COR-L47 (cell line): ENCODE measurements around the gene CD247.

Experiments used
- DNase-seq: peaks from one replicate; lab custom pipeline; 2025; lab: John Stamatoyannopoulos, UW

The CD247 gene

DNA sequence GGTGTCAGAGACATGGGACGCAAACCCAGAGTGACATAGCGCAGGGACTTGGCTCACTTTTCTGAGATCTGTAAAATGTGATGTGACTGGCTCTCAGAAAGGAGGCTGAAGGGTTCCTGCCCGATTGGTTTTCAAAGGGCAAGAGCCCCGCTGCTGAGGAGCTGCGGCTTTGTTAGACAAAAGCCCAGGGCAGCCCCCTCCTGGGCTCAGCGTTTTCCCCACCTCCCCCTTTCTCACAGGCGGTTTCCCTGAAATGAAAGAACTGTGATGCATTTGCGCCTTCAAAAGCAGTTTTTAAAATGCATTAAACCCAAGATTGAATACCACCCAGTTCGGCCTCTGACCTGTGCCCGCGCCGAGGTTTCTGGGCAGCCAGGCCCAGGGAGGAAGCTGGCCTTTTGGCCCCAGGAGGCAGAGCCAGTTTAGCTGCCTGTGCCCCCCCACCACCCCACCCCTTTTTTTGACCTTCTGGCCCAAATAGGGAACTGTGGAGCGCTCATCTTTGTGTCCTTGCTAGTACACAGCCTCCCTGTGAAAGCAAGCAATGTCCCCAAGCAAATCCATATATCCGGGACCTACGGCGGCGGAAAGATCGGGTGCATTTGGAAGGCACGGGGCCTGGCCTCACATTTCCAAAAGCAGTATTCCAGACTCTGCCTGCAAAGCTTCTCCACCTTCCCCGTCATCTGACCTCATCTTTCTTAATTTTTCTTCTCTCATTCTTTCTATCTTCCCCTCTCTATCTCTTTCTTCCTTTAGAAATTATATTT lies 28.6 kb downstream of the CD247 start:
- DNase-seq = no peak

DNA sequence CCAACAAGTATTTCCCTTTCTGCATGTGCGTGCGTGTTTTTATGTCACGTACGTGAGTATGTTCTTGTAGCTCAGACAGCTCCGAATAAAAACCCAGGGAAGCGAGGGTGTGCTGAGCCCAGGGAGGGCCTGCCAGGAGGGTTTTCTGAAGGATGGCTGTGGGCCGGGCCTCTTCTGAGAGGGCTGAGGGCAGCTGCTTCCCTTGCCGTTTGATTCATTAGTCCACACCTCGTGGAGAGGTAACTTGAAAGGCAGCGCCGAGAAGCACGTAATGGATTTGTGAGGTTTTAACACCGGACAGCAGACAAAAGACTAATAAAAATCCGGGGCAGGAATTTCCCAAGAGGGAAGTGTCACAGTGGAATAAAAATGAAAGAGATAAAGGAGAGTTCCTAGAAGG lies 29.5 kb downstream of the CD247 start:
- DNase-seq = no peak

DNA sequence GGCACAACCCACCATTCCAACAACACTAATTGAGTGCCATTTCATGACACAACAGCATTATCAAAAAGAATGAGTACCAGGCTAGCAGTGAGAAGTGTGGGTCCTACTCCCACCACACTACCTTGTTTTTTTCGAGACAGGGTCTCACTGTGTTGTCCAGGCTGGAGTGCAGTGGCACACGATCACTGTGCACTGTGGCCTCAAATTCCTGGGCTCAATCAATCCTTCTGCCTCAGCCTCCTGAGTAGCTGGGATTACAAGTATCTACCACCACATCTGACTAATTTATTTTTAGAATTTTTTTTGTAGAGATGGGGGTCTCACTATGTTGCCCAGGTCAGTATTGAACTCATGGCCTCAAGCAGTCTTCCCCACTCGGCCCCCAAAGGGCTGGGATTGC lies 30.7 kb downstream of the CD247 start:
- no peak for DNase-seq

DNA sequence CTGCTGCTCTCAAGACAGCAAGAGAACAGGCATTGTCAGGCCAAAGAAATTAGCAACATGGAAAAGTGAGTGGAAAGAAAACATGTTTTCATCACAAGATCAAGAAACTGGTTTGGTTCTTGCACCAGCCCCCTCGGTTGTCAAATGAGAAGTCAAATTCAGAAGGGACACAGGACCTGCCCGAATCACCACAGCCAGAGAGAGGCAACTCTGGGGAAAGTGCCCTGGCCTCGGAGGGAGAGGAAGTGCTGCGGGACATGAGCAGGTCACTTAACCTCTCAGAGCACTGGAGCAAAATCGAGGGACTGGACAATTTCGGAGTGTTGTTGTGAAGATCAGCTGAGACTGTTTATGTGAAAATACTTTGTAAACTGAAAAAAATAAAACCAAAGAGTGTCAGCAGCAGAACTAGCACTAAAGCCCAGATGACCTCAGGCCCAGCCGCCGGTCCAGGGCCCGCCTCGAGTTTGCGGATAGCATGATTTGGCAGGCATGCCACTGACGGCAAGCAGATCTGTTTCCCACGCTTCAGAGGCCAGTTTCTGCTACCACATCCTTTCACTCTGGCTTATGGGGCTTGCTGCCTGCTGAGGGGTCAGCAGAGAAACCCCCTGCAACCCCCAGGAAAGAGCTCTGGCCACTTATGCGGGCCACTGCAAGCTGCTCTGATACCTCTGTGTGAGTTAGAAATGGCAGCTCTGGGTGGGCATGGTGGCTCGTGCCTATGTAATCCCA lies 32.1 kb downstream of the CD247 start:
- DNase-seq = no peak

DNA sequence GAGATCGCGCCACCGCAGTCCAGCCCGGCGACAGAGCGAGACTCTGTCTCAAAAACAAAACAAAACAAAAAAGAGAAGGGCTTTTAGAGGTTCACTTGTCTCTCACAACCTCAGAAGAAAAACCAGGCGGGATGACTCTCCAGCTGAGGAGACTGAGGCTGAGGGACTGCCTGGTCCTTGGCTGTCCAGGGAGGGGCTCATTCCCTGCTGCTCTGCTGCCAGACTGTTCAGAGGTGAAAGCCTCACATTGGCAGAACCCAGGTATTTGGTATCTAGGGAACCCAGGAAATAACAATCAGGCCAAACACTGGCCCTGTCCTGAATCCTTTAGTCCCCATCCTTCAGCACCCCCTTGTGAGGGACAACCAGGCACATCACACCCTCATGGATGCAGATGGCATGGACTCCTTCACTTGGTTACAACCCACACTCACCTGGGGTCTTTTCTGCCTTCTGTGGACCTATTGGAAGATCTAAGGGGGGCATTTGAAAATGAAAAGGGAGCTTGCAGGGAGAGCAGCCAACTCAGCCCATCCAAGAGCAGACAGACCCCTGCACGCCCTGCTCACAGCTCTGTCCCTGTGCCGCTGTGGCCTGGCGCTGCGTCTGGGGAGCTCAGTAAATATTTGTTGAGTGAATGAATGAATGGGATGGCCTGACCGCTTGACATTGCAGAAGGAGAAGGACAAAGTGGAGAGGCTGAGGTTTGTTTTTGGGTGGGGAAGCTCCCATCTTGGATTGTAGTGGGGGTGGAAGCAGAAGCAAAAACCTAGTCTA lies 33.4 kb downstream of the CD247 start:
- no peak for DNase-seq

DNA sequence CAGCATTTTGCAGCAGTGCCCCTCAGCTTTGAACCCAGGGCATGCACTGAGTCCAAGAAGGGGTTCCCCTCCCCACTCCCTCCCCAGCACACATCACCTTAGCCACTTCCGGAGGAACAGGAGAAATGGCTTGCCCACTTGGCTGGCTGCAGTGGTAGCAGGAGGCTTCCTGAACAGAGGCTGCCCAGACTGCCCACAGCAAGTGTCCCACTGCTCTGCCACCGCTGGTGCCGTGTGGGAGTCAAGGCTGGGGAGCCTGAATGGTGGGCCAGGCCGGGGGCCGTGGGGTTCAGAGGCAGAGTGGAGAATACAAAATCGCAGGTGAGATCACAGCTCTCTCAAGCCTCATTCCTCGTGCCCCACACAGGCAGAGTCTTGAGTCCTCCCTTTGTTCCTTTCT lies 34.5 kb downstream of the CD247 start:
- no peak for DNase-seq

DNA sequence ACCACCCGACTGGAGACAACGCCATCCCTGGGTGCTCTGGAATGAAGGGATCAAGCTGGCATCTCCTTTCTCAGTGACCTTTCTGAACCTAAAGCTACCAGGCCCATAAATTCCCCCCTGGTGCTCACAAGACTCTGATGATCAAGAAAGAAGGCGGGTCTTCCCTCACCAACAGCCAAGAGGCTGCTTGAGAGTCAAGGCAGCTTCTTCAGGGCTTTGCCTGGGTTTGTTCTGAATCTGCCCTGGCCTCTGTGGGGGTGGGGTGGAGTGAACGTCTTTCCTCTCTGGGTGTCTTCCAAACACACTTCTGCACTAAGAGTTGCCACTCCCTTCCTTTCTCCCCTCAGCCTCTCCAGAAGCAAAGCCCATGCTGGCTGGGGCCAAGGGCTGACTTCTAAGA lies 36.1 kb downstream of the CD247 start:
- DNase-seq = no peak

DNA sequence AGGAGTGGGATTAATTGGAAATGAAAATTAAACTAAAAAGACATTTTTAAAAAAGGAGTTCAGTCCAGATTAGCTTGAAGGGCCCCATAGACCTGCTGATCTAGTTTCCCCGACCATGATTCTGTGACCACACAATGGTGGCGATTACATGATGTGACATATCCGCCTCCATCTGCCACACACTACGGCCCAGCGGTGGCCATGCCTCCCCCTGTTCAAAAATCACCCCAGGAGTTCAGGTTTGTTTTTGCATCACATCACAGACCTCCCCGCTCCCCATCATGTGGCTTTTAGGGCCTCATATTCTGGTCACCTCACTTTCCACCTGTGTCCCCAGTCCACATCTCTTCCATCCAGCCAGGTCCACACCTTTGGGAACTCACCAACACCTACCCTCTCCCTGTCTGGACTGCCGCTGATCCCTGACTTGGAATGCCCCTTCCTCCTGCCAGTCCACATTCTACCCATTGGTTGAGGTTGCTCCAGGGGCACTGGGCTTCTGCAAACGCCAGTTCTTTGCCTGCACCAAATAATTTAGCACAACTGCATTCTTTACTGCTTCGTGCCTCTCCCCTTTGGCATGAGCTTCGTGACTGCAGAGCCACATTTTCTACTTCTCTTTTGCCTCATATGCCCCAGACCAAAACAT lies 38.9 kb downstream of the CD247 start:
- no peak for DNase-seq

DNA sequence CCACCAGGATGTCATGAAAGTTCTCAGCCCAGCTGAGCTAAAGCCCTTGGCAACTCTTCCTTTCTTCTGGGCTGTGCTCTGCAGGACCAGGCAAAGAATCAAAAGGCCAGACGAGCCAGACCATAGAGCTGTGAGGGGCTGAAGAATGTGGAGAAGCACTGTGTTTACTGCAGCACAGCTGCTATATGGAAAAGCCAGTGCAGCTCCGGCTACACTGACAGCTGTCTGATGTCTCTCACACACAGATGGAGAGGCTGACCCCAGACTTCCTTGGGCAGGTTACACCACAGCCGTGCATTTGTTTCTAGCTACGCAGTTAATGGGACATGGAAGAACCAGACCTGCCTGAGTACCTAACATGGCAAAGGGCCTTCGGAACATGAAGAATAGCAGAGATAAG lies 40.3 kb downstream of the CD247 start:
- no peak for DNase-seq

DNA sequence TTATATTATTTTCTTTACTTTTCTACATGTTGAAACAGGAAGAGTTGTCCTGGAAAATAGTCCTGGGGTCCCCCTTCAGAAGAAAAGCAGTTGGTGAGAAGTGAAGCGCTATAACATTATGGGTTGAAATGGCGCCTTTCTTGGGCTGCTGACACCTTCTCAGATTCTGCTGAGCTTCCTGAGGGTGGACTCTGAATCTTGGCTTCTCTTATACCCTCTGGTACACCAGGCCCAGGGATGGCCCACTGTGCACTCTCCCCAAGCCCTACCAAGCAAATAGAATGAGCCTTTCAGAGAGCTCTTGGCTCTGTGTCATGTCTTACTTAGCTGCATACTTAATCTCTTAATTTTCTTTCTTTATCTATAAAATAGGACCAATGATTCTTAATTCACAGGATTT lies 42.3 kb downstream of the CD247 start:
- DNase-seq = no peak

DNA sequence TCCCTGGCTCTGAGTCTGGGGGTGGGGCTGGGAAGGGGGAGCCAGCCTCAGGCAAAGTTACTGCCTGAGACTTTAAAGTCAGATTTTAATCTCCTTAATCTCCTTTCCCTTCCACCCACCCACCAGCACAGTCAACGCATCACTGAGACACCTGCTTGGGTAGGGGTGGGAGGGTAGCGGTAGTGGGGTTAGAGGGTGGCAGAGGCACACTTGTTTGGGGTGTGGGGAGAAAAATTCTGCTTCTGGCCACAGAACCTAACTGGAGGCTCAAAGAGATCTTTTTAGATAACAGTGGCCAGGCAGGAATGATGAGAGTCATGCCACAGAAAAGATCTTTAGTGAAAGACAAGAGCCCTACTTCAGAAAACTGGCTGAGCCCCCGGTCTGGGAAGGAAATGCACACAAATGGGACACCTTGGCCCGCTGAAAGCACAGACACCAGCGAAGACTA lies 44.1 kb downstream of the CD247 start:
- DNase-seq = no peak

DNA sequence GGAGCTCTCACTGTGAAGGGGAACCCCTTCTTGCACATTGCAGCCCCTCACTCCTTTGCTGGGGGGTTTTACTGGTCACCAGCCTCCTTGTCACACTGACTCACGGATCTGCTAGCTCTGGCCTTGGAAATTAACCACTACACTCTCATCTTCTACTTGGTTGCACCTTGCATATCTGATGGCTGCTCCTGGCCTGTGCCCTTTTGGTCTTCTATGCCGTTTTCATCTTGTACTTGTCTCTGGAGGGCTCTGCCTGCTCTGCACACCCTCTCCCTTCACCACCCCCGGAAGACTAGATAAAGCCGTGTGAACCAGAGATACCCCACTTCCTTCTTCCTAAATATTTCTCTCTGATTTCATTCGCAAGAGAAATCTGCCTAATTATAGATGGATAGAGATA lies 44.6 kb downstream of the CD247 start:
- no peak for DNase-seq

DNA sequence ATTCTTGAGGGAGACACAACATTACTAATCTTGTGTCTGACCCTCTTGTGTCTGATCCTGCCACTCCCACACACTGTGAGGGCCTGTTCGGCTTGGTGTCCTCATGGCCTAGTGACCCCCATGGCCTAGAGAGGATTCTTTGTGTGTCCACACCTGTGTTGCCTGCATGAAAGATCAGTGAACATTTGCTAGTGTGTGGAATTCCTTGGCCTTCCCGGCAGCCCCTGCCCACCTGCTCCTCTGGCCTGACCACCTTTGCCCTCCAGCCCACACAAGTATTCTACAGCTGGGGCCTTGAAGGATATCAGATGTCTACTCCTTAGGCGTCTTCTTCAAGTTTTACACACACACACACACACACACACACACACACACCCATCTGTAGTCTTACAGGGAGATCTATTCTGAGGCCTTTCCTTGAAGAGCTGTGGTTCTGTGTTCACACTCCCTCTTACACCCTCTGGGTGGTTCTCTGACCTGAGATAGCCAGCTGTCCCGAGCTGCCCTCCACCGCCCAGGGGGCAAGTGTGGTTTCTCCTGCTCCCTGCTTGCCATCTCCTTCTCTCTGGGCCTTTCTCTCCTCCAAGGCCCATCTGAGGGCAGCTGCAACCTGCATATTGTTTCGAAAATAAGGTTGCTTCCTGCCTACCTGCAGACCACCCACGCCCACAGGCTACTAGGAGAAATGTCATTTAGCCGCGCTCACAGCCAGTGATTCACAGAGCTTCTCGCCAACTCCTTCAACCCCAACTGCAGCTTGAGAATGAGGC lies 45.4 kb downstream of the CD247 start:
- no peak for DNase-seq

DNA sequence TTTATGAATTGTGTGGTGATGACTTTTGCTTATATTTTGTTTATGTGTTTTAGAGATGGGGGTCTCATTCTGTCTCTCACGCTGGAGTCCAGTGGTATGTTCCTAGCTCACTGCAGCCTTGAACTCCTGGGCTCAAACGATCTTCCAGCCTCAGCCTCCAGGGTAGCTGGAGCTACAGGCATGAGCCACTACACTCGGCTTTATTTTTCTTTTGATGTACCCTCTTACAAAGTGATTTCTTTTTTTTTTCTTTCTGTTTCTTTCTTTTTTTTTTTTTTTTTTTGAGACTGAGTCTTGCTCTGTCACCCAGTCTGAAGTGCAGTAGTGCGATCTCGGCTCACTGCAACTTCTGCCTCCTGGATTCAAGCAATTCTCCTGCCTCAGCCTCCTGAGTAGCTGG lies 46.8 kb downstream of the CD247 start:
- no peak for DNase-seq

DNA sequence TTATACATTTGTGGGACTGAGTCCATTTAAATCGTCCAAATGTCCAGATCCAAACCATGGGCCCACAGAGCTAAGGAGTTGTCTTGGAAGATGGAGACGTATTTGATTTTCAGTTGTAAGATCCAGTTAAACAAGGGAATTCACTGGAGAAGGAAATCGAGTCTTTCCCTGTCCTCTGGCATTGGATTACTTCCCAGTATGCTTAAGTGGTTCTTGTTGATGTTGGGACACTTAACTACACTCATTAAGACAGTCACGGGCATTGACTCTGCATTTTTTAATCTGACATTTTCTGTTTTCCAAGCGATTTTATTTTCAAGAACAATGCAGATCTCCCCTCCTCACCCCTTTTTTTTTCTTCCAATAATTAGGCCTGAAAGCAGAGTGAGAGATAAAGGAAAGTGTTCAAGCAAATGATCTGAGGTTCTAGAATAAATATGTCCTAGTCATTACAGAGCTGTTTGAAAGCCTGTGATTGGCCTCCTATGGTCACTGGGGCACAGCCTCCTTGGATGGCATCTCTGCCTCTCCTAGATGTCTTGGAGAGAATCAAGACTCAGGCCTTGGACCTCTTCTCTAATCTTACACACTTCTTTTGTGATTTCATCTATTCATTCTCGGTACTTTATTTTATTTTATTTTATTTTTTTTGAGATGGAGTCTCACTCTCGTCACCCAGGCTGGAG lies 48.9 kb downstream of the CD247 start:
- no peak for DNase-seq

DNA sequence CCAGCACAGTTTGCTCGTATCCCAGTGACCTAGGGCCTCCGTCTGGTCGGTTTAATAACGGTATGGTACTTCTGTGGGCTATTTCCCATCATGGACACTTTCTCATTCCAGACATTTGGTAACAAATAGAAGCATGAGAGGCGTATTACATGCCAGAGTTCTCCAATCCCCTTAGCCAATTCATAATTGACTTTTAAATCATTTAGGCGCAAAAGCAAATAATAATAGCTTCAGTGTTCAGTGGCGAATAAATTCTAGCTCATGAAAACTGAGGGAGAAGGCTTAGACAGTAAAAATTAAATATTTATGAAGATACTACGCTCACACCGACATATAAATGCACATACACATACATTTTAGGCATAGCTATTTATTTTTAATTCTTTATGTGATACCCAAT lies 50.6 kb downstream of the CD247 start:
- no peak for DNase-seq

DNA sequence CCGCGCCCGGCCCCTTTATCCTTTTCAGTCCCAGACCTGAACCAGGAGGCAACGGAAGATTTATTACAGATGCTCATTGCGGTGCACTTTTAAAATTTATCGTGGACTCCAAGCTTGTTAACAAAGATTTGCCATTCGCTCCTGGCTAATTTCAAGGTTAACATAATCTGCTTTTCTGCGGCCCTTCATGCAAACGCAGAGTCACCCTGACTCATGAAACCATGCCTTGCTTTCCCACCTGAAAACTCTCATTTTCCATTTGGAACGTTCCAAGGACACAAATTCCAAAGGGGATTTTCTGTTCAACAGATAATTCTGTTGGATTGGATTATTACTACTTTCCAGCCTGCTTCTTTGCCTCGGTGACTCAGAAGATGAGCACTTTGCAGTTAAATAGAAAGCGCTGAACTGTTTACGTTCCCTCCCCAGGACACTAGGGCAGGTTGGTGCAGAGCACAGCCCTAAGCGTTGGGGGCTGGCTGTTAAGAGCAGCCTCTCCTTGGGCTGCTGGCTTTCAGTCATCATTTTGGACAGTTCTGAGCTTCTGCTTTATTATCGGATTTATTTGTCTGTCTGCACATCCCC lies 51.1 kb downstream of the CD247 start:
- DNase-seq = no peak

DNA sequence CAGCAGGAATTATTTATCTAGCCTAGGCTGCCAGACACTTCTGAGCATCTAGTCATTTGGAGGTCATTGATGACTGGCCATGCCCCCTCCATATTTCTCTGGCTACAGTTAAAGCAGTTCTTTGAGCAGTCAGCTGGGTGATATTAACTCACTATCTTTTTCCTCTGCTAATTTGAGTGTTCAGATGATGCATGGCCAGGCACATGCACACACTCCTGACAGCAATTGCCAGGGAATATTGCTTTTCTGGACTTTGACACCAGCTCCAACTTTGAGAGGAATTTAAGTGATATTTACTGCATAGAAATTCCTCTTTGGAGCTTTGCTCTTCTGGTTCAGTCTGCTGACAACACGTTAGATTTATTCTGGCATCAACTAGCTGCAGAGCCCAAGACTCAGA lies 52.6 kb downstream of the CD247 start:
- DNase-seq = no peak

DNA sequence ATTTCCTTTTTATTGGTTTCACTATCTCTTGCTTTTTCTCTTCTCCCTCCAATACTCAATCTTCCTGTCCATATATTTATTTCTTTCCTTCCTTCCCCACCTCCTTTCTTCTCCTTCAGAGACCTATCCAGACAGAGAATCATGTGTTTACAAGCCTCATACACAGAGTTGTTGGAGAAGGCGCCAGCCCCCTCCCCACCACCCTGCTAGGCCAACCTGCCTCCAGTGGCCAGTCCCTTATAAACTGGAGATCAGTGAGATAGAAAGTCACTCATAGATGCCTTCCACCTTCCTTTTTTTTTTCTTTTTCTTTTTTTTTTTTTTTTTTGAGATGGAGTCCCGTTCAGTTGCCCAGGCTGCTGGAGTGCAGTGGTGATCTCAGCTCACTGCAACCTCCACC lies 53.3 kb downstream of the CD247 start:
- no peak for DNase-seq

DNA sequence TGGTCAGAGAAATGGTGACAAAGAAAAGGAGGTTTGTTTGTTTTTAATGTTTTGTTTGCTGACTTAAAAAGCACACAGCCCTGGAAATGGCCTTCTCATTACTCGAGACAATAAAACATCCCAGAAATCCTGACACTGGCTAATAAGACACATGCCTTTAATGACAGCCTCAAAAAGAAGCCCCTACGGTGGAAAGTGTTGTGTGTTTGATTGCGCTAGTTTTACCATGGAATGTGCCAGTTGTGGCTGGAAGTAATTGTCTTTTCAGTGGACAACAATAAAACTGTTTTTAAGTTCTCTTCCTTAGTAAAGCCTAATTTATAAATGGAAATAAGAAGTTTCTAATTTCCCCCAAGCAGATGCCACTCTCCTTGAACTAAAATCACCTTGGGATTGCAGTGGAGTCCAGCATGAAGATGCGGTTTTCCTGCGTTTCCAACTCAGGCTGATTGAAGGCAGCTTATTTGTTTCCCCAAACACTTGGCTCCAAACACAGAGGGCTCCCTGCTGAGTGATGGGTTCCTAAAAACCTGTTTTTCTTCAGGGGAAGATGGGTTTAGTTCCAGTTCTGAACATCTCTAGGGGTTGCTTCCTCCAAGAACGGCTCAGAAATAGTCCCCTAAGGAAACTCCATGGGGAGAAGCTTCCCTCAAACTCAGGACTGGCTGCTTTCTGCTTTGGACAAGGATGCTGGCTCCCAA lies 54.3 kb downstream of the CD247 start:
- no peak for DNase-seq
